Measurements from ENCODE around the gene TBC1D17.

DNA sequence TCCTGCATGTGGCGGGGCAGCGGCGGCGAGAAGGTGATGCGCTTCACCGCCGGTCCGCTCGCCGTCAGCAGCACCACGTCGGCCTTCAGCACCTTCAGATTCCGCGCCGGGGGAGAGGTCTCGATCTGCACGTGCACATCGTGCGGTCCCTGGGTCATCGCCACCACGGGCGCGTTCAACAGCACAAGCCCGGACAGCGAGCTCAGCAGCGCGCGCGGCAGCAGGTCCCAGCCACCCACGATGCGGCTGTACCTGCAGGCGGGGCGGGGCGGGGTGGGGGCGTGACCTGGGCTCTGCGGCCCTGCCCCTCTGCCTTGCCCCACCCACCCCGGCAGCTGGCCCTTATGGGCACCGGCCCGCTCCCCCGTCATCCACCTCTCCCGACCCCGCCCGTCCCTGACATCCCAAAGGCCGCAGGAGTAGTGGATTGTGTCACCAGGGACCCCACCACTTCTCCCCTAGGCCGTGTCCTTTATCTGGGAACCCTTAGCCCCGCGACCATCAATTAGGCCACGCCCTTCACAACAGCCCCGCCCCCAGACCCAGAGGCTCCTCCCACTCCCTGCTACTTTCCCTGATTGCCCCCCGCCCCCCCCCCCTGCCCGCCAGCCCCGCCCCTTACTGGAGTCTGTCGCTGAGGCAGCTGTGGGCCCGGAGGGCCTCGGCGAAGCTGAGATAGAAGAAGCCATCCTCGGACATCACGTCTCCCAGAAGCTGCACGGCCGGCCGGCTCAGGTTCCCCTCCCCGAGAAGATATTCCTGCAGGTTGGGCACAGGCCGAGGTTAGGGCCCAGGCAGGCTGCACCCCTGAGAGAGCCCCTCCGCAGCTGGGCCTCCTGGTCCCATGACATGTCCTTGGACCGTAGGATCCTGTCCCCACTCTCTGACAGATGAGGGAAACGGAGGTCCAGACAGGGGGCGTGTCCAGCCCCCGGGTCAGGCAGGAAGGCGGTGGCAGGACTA lies 13.1 kb downstream of the TBC1D17 start:
- TF ChIP-seq, protein P1, sequence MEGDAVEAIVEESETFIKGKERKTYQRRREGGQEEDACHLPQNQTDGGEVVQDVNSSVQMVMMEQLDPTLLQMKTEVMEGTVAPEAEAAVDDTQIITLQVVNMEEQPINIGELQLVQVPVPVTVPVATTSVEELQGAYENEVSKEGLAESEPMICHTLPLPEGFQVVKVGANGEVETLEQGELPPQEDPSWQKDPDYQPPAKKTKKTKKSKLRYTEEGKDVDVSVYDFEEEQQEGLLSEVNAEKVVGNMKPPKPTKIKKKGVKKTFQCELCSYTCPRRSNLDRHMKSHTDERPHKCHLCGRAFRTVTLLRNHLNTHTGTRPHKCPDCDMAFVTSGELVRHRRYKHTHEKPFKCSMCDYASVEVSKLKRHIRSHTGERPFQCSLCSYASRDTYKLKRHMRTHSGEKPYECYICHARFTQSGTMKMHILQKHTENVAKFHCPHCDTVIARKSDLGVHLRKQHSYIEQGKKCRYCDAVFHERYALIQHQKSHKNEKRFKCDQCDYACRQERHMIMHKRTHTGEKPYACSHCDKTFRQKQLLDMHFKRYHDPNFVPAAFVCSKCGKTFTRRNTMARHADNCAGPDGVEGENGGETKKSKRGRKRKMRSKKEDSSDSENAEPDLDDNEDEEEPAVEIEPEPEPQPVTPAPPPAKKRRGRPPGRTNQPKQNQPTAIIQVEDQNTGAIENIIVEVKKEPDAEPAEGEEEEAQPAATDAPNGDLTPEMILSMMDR (conservative IDR thresholded peaks at IDR 0.05; ENCODE audit: low read depth, low read length): no peak
- TF ChIP-seq EZH2phosphoT487 (IDR thresholded peaks at IDR 0.05; ENCODE audit: borderline replicate concordance, low read length) (no peak), EZH2 (IDR thresholded peaks at IDR 0.05; ENCODE audit: low read length, unreplicated experiment) (no peak)

Measured in PC-3 (cell line).